ENCODE results near the gene TMEM219.
"Not testable (repeated sequence)": the region's sequence is repeated elsewhere in the genome, so short reads cannot be mapped to it uniquely, and the experiment has no call there.

TMEM219 gene

DNA sequence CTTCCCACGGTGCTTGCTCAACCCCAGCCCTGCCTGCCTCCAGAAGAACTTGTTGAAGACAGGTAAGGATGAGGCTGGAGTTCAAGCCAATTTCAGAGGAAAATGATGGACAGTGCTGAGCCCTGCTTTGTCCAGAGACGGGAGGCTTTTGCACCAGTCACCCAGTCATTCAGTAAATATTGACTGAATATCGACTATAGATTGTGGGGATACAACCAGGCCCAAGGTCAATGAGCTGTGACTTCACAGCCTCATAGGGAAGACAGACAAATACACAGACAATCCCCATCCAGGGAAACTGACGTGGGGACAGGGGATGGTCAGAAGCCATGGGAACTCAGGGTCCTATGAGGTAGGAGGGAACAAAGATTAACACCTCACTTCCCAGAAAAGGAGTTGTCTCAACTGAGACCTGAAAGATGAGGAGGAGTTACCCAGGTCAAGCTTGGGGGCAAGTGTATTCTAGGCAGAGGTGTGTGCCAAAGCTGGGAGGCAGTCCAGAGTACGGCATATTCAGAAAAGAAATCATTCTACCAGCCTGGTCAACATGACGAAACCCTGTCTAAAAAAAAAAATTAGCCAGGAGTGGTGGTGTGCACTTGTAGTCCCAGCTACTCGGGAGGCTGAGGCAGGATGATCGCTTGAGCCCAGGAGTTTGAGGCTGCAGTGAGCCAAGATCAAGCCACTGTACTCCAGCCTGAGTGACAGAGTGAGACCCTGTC is 54.8 kb downstream of the TMEM219 start:
- DNase-seq, result no peak

DNA sequence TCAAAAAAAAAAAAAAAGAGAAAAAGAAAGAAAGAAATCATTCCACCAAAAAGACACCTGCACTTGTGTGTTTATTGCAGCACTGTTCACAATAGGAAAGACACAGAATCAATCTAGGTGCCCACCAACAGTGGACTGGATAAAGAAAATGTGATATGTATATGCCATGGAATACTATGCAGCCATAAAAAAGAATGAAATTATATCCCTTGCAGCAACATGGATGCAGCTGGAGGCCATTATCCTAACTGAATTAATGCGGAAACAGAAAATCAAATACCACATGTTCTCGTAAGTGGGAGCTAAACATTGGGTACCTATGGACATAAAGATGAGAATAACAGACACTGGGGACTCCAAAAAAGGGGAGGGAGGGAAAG is 55.4 kb downstream of the TMEM219 start:
- no peak for DNase-seq

DNA sequence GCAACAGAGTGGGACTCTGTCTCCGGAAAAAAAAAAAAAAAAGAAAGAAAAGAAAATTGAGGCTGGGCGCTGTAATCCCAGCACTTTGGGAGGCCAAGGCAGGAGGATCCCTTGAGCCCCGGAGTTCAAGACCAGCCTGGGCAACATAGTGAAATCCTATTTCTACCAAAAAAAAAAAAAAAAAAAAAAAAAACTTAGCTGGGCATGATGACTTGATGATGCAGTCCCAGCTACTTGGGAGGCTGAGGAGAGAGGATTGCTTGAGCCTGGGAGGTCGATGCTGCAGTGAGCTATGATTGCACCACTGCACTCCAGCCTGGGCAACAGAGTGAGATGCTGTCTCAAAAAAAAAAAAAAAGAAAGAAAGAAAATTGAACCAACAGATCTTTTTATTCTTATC is 56.1 kb downstream of the TMEM219 start:
- DNase-seq, result not testable (repeated sequence)

GRCh38 chr16:30018731-30019158 is 56.9 kb downstream of the TMEM219 start:
- no peak for DNase-seq

Measured in CD4-positive, alpha-beta T cell treated with Interleukin-4 for 4 hours (primary cell).